A549 (cell line): Measurements from ENCODE around the gene PEX3. TPM values are rescaled to one million over a fixed set of nuclear protein-coding genes. Genes with fewer than 3 reads are reported as not detected.

ENCODE experiments used
- ATAC-seq, 2 experiments: fragments of 200-7000 bp in 1 of 2; fragments of >200 bp in 1 of 2; cut with Nextera tagmentation in 1 of 2; cut with Tn5 transposase in 1 of 2; 3 replicates each; pipeline versions ENCODE4 v1.8.0 to v1.9.1; 2018 to 2020; ENCODE audit warnings: mild to moderate bottlenecking in 1 of 2, moderate library complexity in 1 of 2
- CTCF ChIA-PET: fragments of 300-600 bp; sonication (Branson Sonifier 250); formaldehyde crosslinking; extraction: SDS; loops from one replicate; lab custom pipeline; 2021; ENCODE audit warnings: antibody characterized with exemption, inconsistent platforms; lab: Yijun Ruan, JAX
- POLR2A ChIA-PET: fragments of 350-600 bp; formaldehyde crosslinking; extraction: SDS; loops from one replicate; lab custom pipeline; 2021; ENCODE audit warnings: antibody characterized with exemption, inconsistent platforms; lab: Yijun Ruan, JAX
- DNase-seq, 2 experiments: peaks; one replicate each; pipeline versions ENCODE4 v3.0.0 to v3.0.0-alpha.2; 2011 to 2016; ENCODE audit warnings: low read depth in 1 of 2, low spot score in 1 of 2
- FAIRE-seq: peaks from 2 replicates; lab custom pipeline; 2011; peaks lifted over from hg19 to GRCh38; lab: Jason Lieb, UNC
- H3K27ac ChIP-seq, 2 experiments: fragments of >200 bp; sonication (Bioruptor Twin); formaldehyde crosslinking; 3 replicates each; pipeline ENCODE4 v1.5.1; 2016 to 2017
- H3K4me1 ChIP-seq: fragments of >200 bp; sonication (Bioruptor Twin); formaldehyde crosslinking; 3 replicates; pipeline ENCODE4 v1.6.1; 2016
- H3K4me2 ChIP-seq: fragments of >200 bp; sonication (Bioruptor Twin); formaldehyde crosslinking; 3 replicates; pipeline ENCODE4 v1.6.1; 2016
- H3K4me3 ChIP-seq: fragments of >200 bp; sonication (Bioruptor Twin); formaldehyde crosslinking; 3 replicates; pipeline ENCODE4 v1.5.1; 2016
- H3K9me3 ChIP-seq: fragments of >200 bp; sonication (Bioruptor Twin); formaldehyde crosslinking; 3 replicates; pipeline ENCODE4 v1.6.1; 2016
- BHLHE40 ChIP-seq: IDR thresholded peaks from 2 replicates; pipeline ENCODE4 v1.6.1; 2012; ENCODE audit warnings: low read depth, low read length, inconsistent platforms
- CBX8 ChIP-seq: fragments of 200-600 bp; sonication (generic); IDR thresholded peaks from 2 replicates; pipeline ENCODE4 v1.6.1; 2016
- CTCF ChIP-seq: fragments of >200 bp; sonication (Bioruptor Twin); formaldehyde crosslinking; IDR thresholded peaks from 3 replicates; pipeline ENCODE4 v1.5.1; 2016
- E2F6 ChIP-seq: IDR thresholded peaks from 2 replicates; pipeline ENCODE4 v1.6.1; 2012; ENCODE audit warnings: low read depth, borderline replicate concordance
- EHMT2 ChIP-seq: fragments of 200-600 bp; sonication (generic); IDR thresholded peaks from 2 replicates; pipeline ENCODE4 v1.6.1; 2016; ENCODE audit warnings: antibody characterized with exemption, low read depth, mild to moderate bottlenecking, moderate library complexity
- ESRRA ChIP-seq: fragments of 150-350 bp; IDR thresholded peaks from 2 replicates; pipeline ENCODE4 v1.6.1; 2014; ENCODE audit warnings: mild to moderate bottlenecking, low read length, borderline replicate concordance
- FOSB ChIP-seq: fragments of 250-450 bp; sonication (Bioruptor Pico); IDR thresholded peaks from 2 replicates; pipeline ENCODE4 v1.5.0; 2020; ENCODE audit warnings: mild to moderate bottlenecking, moderate library complexity
- FOXS1 ChIP-seq: fragments of 250-450 bp; sonication (Bioruptor Pico); IDR thresholded peaks from 2 replicates; pipeline ENCODE4 v1.5.0; 2020; ENCODE audit warnings: mild to moderate bottlenecking, moderate library complexity
- HDAC2 ChIP-seq: fragments of 200-600 bp; sonication (generic); IDR thresholded peaks from 2 replicates; pipeline ENCODE4 v1.6.1; 2016
- HMGXB4 ChIP-seq: fragments of 250-450 bp; sonication (Bioruptor Pico); IDR thresholded peaks from 2 replicates; pipeline ENCODE4 v1.5.0; 2021; ENCODE audit warnings: mild to moderate bottlenecking, moderate library complexity, borderline replicate concordance
- JUN ChIP-seq, 2 experiments: fragments of >200 bp; sonication (Bioruptor Twin); formaldehyde crosslinking; IDR thresholded peaks; 2 replicates in 1 of 2; 3 replicates in 1 of 2; pipeline ENCODE4 v1.6.1; 2016 to 2017
- JUNB ChIP-seq: fragments of >200 bp; sonication (Bioruptor Twin); formaldehyde crosslinking; IDR thresholded peaks from 2 replicates; pipeline ENCODE4 v1.6.1; 2016
- KDM5A ChIP-seq: fragments of 200-600 bp; sonication (generic); IDR thresholded peaks from 2 replicates; pipeline ENCODE4 v1.6.1; 2016; ENCODE audit warnings: antibody characterized with exemption, mild to moderate bottlenecking
- MAFK ChIP-seq: fragments of 450-650 bp; IDR thresholded peaks from 2 replicates; pipeline ENCODE4 v1.6.1; 2014; ENCODE audit not compliant: partially characterized antibody
- MAX ChIP-seq: IDR thresholded peaks from 2 replicates; pipeline ENCODE4 v1.6.1; 2012
- MAZ ChIP-seq: fragments of 150-350 bp; IDR thresholded peaks from 2 replicates; pipeline ENCODE4 v1.6.1; 2014; ENCODE audit warnings: antibody characterized with exemption, low read depth, low read length, borderline replicate concordance
- MYC ChIP-seq: IDR thresholded peaks from 2 replicates; pipeline ENCODE4 v1.6.1; 2012; ENCODE audit warnings: mild to moderate bottlenecking, inconsistent platforms, low read length, improper control_type of control experiment, borderline replicate concordance
- NFE2L2 ChIP-seq: fragments of 150-350 bp; conservative IDR thresholded peaks from 2 replicates; pipeline ENCODE4 v1.6.1; 2014; ENCODE audit warnings: low read length
- POLR2A ChIP-seq: IDR thresholded peaks from 2 replicates; pipeline ENCODE4 v1.6.1; 2012; ENCODE audit warnings: mild to moderate bottlenecking, low read length
- POLR2AphosphoS2 ChIP-seq: conservative IDR thresholded peaks from 2 replicates; pipeline ENCODE4 v1.6.1; 2012; ENCODE audit warnings: low read length, improper control_type of control experiment, inconsistent platforms
- ZC3H11A ChIP-seq: fragments of 450-650 bp; IDR thresholded peaks from 2 replicates; pipeline ENCODE4 v1.6.1; 2014; ENCODE audit warnings: antibody characterized with exemption, mild to moderate bottlenecking
- ZSCAN20 ChIP-seq: fragments of 250-450 bp; sonication (Bioruptor Pico); IDR thresholded peaks from 2 replicates; pipeline ENCODE4 v1.8.0; 2022; ENCODE audit warnings: mild to moderate bottlenecking, moderate library complexity
- WGBS: methylation state at CpG from one replicate; pipeline ENCODE4 v1.1.6; 2017; ENCODE audit errors: missing lambda C conversion rate; 5-methylcytosine and 5-hydroxymethylcytosine counted together
- polyA plus RNA-seq, 4 experiments: library from polyadenylated mRNA; depleted of rRNA in 3 of 4; stranded (reverse); fragments of >200 nt; fragmentation: RNase III in 1 of 4; extraction: RNeasy Plus Mini Kit Qiagen cat#74134 plus additional on column Dnase treatment in 1 of 4; gene quantifications; 2 replicates in 3 of 4; 3 replicates in 1 of 4; pipeline ENCODE4 v1.2.3, GENCODE V29; 2011 to 2017

Gene PEX3
- polyA plus RNA-seq, 2 of the 4 experiments (the other 2 are of a cell fraction): 15.1 to 25.9 TPM

GRCh38 chr6:143522039-143522600, 71.5 kb downstream of the PEX3 start:
- Histone ChIP-seq H3K4me2 (peak overlapping the region; percentile 38; the same call in 1 of the 3 replicates), H3K4me1 (peaks cover 10% of the 10 kb centered on the region; the same call in 2 of the 3 replicates), H3K9me3 (no peaks in the 10 kb centered on the region), H3K4me3 (no peak overlapping the region), H3K27ac (no peak overlapping the region)
- no peak for TF ChIP-seq KDM5A
- TF ChIP-seq E2F6: no peak
- ChIA-PET CTCF (interaction anchor here (1.2 to 1.6 kb wide), 2 partner anchors 9 to 17 kb away, joined by 3 to 4 read pairs; no protein-coding TSS in a partner anchor), POLR2A (no interaction called here)
- ATAC-seq: no peak; a peak in 1 of 6 replicates
- no peak for DNase-seq
- WGBS: 37% methylated on average over 8 of the region's 8 CpGs
- FAIRE-seq: no peak

- CTCF ChIA-PET: no interaction called here
- Histone ChIP-seq H3K4me2 (no peak overlapping the region), H3K4me3 (no peak overlapping the region), H3K9me3 (no peaks in the 10 kb centered on the region), H3K4me1 (peaks cover 10% of the 10 kb centered on the region; the same call in 2 of the 3 replicates), H3K27ac (no peak overlapping the region)
- no peak for DNase-seq
- 91% methylated on average over 1 of the region's 1 CpG for WGBS
- no peak for ATAC-seq
- no peak for FAIRE-seq
- POLR2A ChIA-PET: no interaction called here
- no peak for TF ChIP-seq FOXS1 (CRISPR knock-in tag)
- no peak for TF ChIP-seq MAX
- no peak for TF ChIP-seq MYC
- TF ChIP-seq CTCF: no peak
- TF ChIP-seq POLR2AphosphoS2: no peak
- TF ChIP-seq CBX8: no peak
- TF ChIP-seq BHLHE40: no peak
- TF ChIP-seq EHMT2: no peak
- TF ChIP-seq MAZ: no peak
- no peak for TF ChIP-seq ESRRA
- TF ChIP-seq POLR2A: no peak
- no peak for TF ChIP-seq HMGXB4
Measured at GRCh38 chr6:143525356-143525755, 74.8 kb downstream of the PEX3 start.

GRCh38 chr6:143527677-143528076, 77.1 kb downstream of the PEX3 start:
- no peak for TF ChIP-seq NFE2L2
- TF ChIP-seq JUNB: no peak
- no peak for TF ChIP-seq HDAC2
- TF ChIP-seq JUN (IDR thresholded peaks at IDR 0.05): no peak
- no peak for TF ChIP-seq ZSCAN20 (CRISPR knock-in tag)
- no peak for TF ChIP-seq ZC3H11A
- no peak for TF ChIP-seq FOSB
- no peak for TF ChIP-seq MAFK
- no peak for TF ChIP-seq CBX8
- TF ChIP-seq CTCF: no peak
- H3K4me3 ChIP-seq: no peak overlapping the region
- 24% methylated on average over 1 of the region's 1 CpG for WGBS
- no peak overlapping the region for H3K4me2 ChIP-seq
- ChIA-PET CTCF (no interaction called here), POLR2A (no interaction called here)
- H3K4me1 ChIP-seq: no peaks in the 10 kb centered on the region; the same call in 2 of the 3 replicates
- ATAC-seq (no peak), FAIRE-seq (no peak), DNase-seq (no peak)
- H3K27ac ChIP-seq: no peak overlapping the region
- H3K9me3 ChIP-seq: no peaks in the 10 kb centered on the region
